CD4-positive, alpha-beta T cell treated with Interleukin-12 subunit alpha and Interleukin-12 subunit beta, for 1 hour (primary cell): ENCODE measurements around the gene EDARADD.
A peak's percentile ranks its signal among the peaks of the same experiment; 100 is the strongest.

Experiments
- DNase-seq: peaks from one replicate; pipeline ENCODE4 v3.0.0-alpha.2; 2020

EDARADD gene

DNA sequence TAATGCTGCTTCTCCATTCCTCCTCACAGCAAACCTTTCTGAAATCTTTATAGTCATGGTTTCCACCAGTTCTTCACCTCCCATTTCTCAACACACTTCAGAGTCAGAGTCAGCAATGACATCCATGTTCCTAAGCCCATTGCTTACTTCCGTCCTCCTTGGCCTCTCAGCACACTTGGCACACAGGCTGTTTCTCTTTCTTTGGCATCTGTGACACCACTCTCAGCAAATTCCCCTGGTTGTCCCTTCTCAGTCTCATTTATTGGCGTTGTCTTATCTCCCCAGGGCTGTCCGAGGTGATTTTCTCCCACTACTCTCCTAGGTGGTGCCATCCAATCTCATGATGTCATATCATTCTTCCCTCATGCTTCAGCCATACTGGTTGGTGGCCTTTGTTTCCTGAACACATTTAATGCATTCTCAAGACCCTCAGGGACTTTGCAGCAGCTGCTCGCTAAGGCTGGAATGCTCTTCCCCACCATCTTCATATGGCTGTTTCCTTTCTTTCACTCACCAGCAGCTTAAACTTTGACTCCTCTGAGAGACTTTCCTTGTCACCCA lies 126.4 kb downstream of the EDARADD start:
- no peak for DNase-seq

DNA sequence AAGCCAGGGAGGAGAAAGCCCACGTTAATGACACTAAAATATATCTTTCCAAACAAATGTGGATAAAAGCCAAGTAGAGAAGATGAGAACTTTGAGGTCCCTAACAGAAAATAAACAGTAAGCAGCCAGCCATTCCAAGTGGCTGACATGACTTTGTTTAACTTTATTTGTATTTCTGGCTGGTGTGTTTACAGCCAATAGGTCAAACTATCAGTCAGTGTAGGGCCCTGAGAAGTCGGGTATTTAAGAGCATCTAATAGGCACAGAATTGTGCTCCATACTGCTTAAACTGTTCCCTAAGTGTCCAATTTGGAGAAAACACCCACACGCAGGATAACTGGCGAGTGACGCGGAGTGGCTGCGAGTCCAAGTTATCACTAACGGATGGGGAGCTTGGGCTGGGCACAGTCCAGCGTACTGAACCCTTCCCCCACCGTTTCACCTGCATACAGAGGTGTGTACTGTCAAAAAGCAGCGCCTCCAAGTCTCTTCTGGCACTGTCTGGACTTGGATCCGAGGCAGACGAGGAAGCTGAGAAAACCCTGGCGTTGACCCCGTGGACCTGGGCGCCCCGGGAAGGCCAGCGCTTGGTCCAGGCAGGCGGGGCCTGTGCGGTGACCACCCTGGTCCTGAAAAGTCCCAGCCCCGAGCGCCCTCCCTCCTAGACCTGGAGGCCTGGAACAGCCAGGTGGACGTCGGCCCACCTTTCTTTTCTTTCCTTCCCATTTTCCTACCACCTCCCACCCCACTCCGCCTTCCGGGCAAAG lies 129.0 kb downstream of the EDARADD start:
- DNase-seq = no peak

- peak; percentile 87 for DNase-seq
These were observed 129.6 kb downstream of the EDARADD start, which contains the start of gene LGALS8 for GRCh38 chr1:236523704-236524141. Gene LGALS8, plus strand, starts transcription at chr1:236523982. Its CDS starts 2,089 bp downstream, at chr1:236526071.

GRCh38 chr1:236524142-236524894 lies 130.2 kb downstream of the EDARADD start:
- peak; percentile 73 for DNase-seq

DNA sequence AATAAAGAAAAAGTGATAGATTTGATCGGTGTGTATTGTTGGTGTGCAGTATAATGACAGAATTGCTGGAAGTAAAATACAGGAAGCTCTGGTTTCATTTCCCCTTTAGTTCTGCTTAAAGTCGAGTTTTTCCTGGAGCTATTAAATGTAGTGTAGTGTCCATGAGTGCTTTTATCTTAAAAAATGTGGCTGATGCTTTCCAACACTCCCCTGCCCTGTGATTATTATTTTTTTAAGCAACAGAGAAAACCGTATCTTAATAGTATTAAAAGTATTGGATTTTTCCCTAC lies 130.8 kb downstream of the EDARADD start:
- DNase-seq = no peak

- DNase-seq = no peak
These were observed 132.0 kb downstream of the EDARADD start for GRCh38 chr1:236526079-236526478.

GRCh38 chr1:236530286-236530685 lies 136.2 kb downstream of the EDARADD start:
- no peak for DNase-seq

- no peak for DNase-seq
These were observed 136.9 kb downstream of the EDARADD start for GRCh38 chr1:236530959-236531358.

- no peak for DNase-seq
These were observed 138.8 kb downstream of the EDARADD start for GRCh38 chr1:236532850-236533249.

- peak; percentile 11 for DNase-seq
These were observed 140.1 kb downstream of the EDARADD start for GRCh38 chr1:236534151-236534651.
